Kidney epithelial cell (primary cell): ENCODE data around the gene CRISPLD2. TPM values are rescaled to one million over a fixed set of nuclear protein-coding genes. Genes with fewer than 3 reads are reported as not detected.

Experiments
- DNase-seq: peaks from one replicate; pipeline ENCODE4 v3.0.0-alpha.2; 2010; ENCODE audit warnings: low read depth
- H3K27me3 ChIP-seq: 2 replicates; pipeline ENCODE4 v1.6.0; 2011; ENCODE audit warnings: low read length; ENCODE audit not compliant: control insufficient read depth, insufficient read depth
- H3K36me3 ChIP-seq: 2 replicates; pipeline ENCODE4 v1.5.1; 2011; ENCODE audit warnings: low read length; ENCODE audit not compliant: control insufficient read depth, insufficient read depth
- H3K4me3 ChIP-seq: 2 replicates; pipeline ENCODE4 v1.5.1; 2011; ENCODE audit warnings: low read depth, mild to moderate bottlenecking, control low read depth, low read length
- total RNA-seq: library from RNA; depleted of rRNA; stranded (reverse); fragments of >200 nt; gene quantifications from 2 replicates; pipeline ENCODE4 v1.2.3, GENCODE V29; 2015
- TF ChIP-seq, protein P1 (sequence below): IDR thresholded peaks from 2 replicates; pipeline ENCODE4 v1.5.1; 2011; ENCODE audit warnings: mild to moderate bottlenecking, moderate library complexity, low read length, control low read depth, inconsistent platforms; ENCODE audit not compliant: insufficient read depth, poor library complexity, severe bottlenecking

The CRISPLD2 gene
- total RNA-seq, 1 donor from 2014 or later = 2.5 TPM

GRCh38 chr16:84844559-84845495, 25.0 kb downstream of the CRISPLD2 start:
- Histone ChIP-seq H3K4me3 (no peak overlapping the region), H3K36me3 (no peaks in the 10 kb centered on the region), H3K27me3 (no peaks in the 10 kb centered on the region)
- DNase-seq = no peak
- TF ChIP-seq, protein P1, sequence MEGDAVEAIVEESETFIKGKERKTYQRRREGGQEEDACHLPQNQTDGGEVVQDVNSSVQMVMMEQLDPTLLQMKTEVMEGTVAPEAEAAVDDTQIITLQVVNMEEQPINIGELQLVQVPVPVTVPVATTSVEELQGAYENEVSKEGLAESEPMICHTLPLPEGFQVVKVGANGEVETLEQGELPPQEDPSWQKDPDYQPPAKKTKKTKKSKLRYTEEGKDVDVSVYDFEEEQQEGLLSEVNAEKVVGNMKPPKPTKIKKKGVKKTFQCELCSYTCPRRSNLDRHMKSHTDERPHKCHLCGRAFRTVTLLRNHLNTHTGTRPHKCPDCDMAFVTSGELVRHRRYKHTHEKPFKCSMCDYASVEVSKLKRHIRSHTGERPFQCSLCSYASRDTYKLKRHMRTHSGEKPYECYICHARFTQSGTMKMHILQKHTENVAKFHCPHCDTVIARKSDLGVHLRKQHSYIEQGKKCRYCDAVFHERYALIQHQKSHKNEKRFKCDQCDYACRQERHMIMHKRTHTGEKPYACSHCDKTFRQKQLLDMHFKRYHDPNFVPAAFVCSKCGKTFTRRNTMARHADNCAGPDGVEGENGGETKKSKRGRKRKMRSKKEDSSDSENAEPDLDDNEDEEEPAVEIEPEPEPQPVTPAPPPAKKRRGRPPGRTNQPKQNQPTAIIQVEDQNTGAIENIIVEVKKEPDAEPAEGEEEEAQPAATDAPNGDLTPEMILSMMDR = no peak

DNA sequence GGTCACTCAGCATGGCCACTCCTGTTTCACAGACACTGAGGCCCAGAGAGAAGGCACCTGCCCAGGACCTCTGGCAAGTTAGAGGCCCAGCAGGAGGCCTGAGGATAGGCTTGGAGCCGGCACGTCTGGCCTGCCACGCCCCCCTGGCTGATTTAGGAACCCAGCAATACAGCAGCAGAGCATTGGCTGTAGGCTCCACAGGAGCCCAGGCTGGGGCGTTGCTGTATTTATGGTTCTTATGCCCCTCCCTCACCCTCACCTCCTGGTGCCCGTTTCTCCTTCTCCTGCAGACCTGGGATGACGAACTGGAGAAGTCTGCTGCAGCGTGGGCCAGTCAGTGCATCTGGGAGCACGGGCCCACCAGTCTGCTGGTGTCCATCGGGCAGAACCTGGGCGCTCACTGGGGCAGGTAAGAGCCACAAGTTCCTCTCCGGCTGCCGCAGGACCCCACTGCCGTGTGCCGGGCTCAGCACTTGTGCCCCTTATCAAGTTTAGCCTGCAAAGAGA, 25.8 kb downstream of the CRISPLD2 start:
- TF ChIP-seq, protein P1 = no peak
- Histone ChIP-seq H3K4me3 (no peak overlapping the region), H3K27me3 (no peaks in the 10 kb centered on the region), H3K36me3 (no peaks in the 10 kb centered on the region)
- no peak for DNase-seq

GRCh38 chr16:84847564-84848355, 28.0 kb downstream of the CRISPLD2 start:
- H3K36me3 ChIP-seq = no peaks in the 10 kb centered on the region
- DNase-seq = no peak
- no peak overlapping the region for H3K4me3 ChIP-seq

DNA sequence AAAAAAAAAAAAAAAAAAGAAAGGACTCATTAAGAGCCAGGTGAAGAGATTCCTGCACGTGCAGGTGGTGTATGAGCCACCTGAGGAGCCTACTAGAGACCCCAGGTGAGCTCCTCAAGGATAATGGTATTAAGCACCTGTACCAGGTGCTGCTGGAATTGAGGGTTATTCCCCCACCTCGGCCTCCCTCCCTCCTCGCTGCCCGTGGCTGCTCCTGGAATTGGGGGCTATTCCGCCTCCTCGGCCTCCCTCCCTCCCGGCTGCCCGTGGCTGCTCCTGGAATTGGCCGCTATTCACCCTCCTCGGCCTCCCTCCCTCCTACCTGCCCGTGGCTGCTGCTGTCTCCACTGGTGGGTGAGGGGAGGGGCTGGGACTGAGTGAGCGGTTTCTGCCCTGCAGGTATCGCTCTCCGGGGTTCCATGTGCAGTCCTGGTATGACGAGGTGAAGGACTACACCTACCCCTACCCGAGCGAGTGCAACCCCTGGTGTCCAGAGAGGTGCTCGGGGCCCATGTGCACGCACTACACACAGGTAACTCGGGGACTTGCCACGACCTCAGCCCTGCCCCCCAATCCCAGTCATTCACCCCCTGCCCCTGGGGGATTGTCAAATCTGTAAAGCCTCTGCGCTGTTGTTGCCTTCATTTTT, 29.3 kb downstream of the CRISPLD2 start:
- Histone ChIP-seq H3K4me3 (no peak overlapping the region), H3K27me3 (no peaks in the 10 kb centered on the region), H3K36me3 (no peaks in the 10 kb centered on the region)
- DNase-seq = no peak
- TF ChIP-seq, protein P1 = no peak

More at GRCh38 chr16:84847564-84848355, 28.0 kb downstream of the CRISPLD2 start:
- TF ChIP-seq, protein P1 = no peak
- no peaks in the 10 kb centered on the region for H3K27me3 ChIP-seq

- no peaks in the 10 kb centered on the region for H3K36me3 ChIP-seq
- TF ChIP-seq, protein P1 = no peak
- no peaks in the 10 kb centered on the region for H3K27me3 ChIP-seq
- H3K4me3 ChIP-seq = no peak overlapping the region
- DNase-seq = no peak
Measured at GRCh38 chr16:84849751-84850150, 30.0 kb downstream of the CRISPLD2 start.
